TTC549 (cell line): Measurements from ENCODE around the gene SMIM44.

ENCODE experiments used
- FAIRE-seq: peaks from 2 replicates; lab custom pipeline; 2012; peaks lifted over from hg19 to GRCh38; lab: Jason Lieb, UNC

Gene SMIM44

GRCh38 chr19:3434630-3435553, 48.3 kb downstream of the SMIM44 start:
- no peak for FAIRE-seq

GRCh38 chr19:3433805-3434540, 49.3 kb downstream of the SMIM44 start:
- no peak for FAIRE-seq

DNA sequence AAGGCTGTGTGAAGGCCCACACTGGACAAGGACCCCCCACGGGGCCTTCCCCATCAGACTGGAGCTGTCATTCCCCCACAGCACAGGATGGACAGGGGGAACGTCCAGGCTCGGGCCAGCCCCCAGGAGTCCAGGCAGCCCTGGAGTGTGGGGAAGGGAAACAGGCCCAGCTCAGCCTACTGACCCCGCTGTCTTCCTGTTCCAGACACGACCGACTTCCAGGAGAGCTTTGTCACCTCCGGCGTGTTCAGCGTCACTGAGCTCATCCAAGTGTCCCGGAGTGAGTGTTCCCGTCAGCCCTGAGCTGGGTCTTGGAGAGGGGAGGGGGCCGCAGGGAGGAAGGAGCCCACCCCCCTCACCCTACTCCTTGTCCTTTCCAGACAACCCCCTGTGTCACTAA, 49.9 kb downstream of the SMIM44 start:
- no peak for FAIRE-seq
